Right lobe of liver (tissue), 4 donors: Measurements from ENCODE around the gene GRK4.

Experiments used
- CTCF ChIP-seq, 4 donors: fragments of 200-600 bp in 3 of 4; fragments of 450-650 bp in 1 of 4; IDR thresholded peaks; one replicate each; pipeline versions ENCODE4 v1.5.1 to v1.8.0; 2016 to 2022; ENCODE audit warnings: antibody characterized with exemption in 4 of 4, mild to moderate bottlenecking in 2 of 4
- POLR2A ChIP-seq: fragments of 450-650 bp; IDR thresholded peaks from one replicate; pipeline ENCODE4 v1.6.1; 2017; ENCODE audit warnings: antibody characterized with exemption, mild to moderate bottlenecking
- donor health status: DM: no; HTN: no; CAD: no.
- donor health status: DM: no; HTN: no; CAD: no.
- donor health status: DM: no; HTN: yes; CAD: no.

- TF ChIP-seq CTCF (IDR thresholded peaks at IDR 0.05) = no peak
- no peak for TF ChIP-seq POLR2A
Measured at GRCh38 chr4:2928242-2929176, 34.9 kb upstream of the GRK4 start.
